ENCODE data around the gene CEP20. TPM values are rescaled to one million over a fixed set of nuclear protein-coding genes. Genes with fewer than 3 reads are reported as not detected.

The CEP20 gene
- total RNA-seq, 1 experiment from 2014 or later: 52.4 TPM

DNA sequence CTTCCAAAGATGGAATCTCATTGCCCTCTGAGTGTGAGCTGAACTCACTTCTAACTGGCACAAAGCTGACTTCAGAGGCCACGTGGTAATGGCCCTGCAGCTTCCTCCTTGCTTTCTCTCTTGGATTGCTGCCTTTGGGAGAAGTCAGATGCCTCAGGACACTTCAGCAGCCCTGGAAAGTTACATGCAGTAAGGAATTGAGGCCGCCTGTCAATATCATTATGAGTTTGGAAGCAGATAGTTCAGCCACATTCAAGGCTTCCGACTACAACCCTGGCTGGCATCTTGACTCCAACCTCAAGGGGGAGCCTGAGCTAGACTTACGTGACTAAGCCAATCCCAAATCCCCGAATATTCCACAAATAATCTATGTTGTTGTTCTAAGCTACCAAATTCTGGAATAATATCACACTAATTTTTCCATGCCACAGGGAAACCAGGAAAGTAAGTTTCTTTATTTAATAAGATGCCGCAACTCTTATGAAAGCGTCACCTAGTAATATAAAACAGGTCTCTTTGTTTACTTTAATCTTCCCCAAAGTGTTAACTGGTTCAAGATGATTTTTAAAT is 13.6 kb downstream of the CEP20 start:
- no TSS peak for BruUV-seq (replicated peaks)
- no peak overlapping the region for H3K4me3 Mint-ChIP-seq (ENCODE audit: low read depth, unreplicated experiment)
- no peaks in the 10 kb centered on the region for H3K9me3 Mint-ChIP-seq (ENCODE audit: low read depth, unreplicated experiment)
- no peak overlapping the region for H3K27ac Mint-ChIP-seq (ENCODE audit: unreplicated experiment)
- peaks cover 36% of the 10 kb centered on the region for H3K36me3 Mint-ChIP-seq (ENCODE audit: insufficient read depth, unreplicated experiment)
- CTCF ChIA-PET: interaction anchor here (0.6 to 1.8 kb wide), 10 partner anchors 13 to 253 kb away, joined by 3 to 8 read pairs (median 5); partner anchors contain the start of gene CEP20
- H3K4me1 Mint-ChIP-seq (ENCODE audit: low read depth, unreplicated experiment): peaks cover 16% of the 10 kb centered on the region
- intact Hi-C loops (cut with micrococcal nuclease; ENCODE audit: unreplicated experiment): loop anchor here (1.0 to 5.0 kb wide), 2 partner anchors 197 to 252 kb away; no protein-coding TSS in a partner anchor
- TF ChIP-seq, protein P1, sequence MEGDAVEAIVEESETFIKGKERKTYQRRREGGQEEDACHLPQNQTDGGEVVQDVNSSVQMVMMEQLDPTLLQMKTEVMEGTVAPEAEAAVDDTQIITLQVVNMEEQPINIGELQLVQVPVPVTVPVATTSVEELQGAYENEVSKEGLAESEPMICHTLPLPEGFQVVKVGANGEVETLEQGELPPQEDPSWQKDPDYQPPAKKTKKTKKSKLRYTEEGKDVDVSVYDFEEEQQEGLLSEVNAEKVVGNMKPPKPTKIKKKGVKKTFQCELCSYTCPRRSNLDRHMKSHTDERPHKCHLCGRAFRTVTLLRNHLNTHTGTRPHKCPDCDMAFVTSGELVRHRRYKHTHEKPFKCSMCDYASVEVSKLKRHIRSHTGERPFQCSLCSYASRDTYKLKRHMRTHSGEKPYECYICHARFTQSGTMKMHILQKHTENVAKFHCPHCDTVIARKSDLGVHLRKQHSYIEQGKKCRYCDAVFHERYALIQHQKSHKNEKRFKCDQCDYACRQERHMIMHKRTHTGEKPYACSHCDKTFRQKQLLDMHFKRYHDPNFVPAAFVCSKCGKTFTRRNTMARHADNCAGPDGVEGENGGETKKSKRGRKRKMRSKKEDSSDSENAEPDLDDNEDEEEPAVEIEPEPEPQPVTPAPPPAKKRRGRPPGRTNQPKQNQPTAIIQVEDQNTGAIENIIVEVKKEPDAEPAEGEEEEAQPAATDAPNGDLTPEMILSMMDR (IDR thresholded peaks at IDR 0.05; ENCODE audit: unreplicated experiment): peak; percentile 61
- DNase-seq: peak; percentile 68
- no peaks in the 10 kb centered on the region for H3K27me3 Mint-ChIP-seq (ENCODE audit: unreplicated experiment)

DNA sequence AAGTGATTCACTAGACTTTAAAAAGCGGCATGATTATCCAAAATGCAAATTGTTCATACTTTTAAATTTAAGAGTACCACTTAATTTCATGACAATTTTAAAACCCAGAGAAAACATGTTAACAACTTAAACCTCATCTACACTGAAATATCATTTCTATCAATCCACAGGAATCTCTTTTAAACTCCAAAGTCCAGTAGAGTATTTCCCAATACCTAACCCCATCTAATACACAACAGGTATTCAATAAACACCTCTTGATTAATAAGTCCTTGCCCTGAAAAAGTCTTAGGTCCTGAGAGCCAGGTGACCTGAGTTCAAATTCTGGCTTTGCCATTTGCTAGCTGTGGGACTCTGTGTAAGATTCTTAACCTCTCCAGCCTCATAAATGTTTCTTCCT is 14.7 kb downstream of the CEP20 start:
- H3K9me3 Mint-ChIP-seq (ENCODE audit: low read depth, unreplicated experiment): no peaks in the 10 kb centered on the region
- TF ChIP-seq, protein P1 (IDR thresholded peaks at IDR 0.05; ENCODE audit: unreplicated experiment): no peak
- no peak for DNase-seq
- H3K4me1 Mint-ChIP-seq (ENCODE audit: low read depth, unreplicated experiment): peaks cover 8% of the 10 kb centered on the region
- CTCF ChIA-PET: interaction anchor here (0.7 to 1.8 kb wide), 2 partner anchors 14 to 184 kb away, joined by 3 to 7 read pairs; no protein-coding TSS in a partner anchor
- H3K36me3 Mint-ChIP-seq (ENCODE audit: insufficient read depth, unreplicated experiment): peaks cover 30% of the 10 kb centered on the region
- H3K27ac Mint-ChIP-seq (ENCODE audit: unreplicated experiment): no peak overlapping the region
- no peak overlapping the region for H3K4me3 Mint-ChIP-seq (ENCODE audit: low read depth, unreplicated experiment)
- intact Hi-C loops (cut with micrococcal nuclease; ENCODE audit: unreplicated experiment): loop anchor here (5.0 kb wide), 1 partner anchor 199 kb away; no protein-coding TSS in a partner anchor
- no TSS peak for BruUV-seq (replicated peaks)
- no peaks in the 10 kb centered on the region for H3K27me3 Mint-ChIP-seq (ENCODE audit: unreplicated experiment)

DNA sequence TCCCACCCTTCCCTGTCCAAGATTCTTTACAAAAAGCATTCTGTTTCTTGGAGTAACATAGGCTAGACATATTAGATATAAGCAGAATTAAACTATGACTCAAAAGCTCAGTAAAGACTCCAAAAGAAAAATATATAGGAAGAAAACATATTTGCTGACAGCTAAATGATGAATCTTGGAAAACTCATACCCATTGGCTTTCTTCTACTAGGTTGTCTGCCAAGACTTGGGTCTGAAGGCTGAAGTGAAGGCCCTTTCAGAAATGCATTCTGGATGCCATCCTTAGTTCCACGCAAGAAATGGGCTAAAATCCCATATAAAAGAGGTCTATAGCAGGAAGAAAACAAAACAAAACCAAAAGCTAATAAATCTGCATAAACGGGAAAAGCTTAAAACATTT is 15.1 kb downstream of the CEP20 start:
- BruUV-seq (replicated peaks): no TSS peak
- no peaks in the 10 kb centered on the region for H3K9me3 Mint-ChIP-seq (ENCODE audit: low read depth, unreplicated experiment)
- DNase-seq: no peak
- intact Hi-C loops (cut with micrococcal nuclease; ENCODE audit: unreplicated experiment): loop anchor here (5.0 kb wide), 1 partner anchor 199 kb away; no protein-coding TSS in a partner anchor
- H3K27ac Mint-ChIP-seq (ENCODE audit: unreplicated experiment): no peak overlapping the region
- H3K4me1 Mint-ChIP-seq (ENCODE audit: low read depth, unreplicated experiment): peaks cover 7% of the 10 kb centered on the region
- H3K4me3 Mint-ChIP-seq (ENCODE audit: low read depth, unreplicated experiment): no peak overlapping the region
- H3K36me3 Mint-ChIP-seq (ENCODE audit: insufficient read depth, unreplicated experiment): peaks cover 29% of the 10 kb centered on the region
- no peaks in the 10 kb centered on the region for H3K27me3 Mint-ChIP-seq (ENCODE audit: unreplicated experiment)
- CTCF ChIA-PET: interaction anchor here (0.7 kb wide), 1 partner anchor 184 kb away, joined by 3 read pairs; no protein-coding TSS in a partner anchor
- TF ChIP-seq, protein P1 (IDR thresholded peaks at IDR 0.05; ENCODE audit: unreplicated experiment): no peak

DNA sequence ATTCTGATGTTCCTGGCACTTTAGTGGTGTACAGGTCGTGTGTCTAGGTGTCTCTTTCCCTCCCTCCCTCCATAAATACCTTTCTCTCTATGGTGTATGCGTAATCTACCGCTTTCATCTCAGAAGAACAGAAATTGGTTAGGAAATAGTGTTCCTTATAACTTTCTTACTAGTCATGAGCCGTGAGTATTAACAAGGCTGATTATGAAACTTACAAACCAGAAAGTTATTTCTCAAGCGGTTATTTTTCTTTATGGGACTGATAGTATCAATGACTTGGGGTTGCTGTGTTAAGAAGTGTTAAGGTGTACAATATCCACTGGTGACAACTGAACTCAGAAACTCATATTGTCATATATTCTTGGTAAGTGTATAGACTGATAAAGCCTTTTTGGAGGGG is 18.4 kb downstream of the CEP20 start:
- H3K27ac Mint-ChIP-seq (ENCODE audit: unreplicated experiment): no peak overlapping the region
- TF ChIP-seq, protein P1 (IDR thresholded peaks at IDR 0.05; ENCODE audit: unreplicated experiment): no peak
- intact Hi-C loops (cut with micrococcal nuclease; ENCODE audit: unreplicated experiment): loop anchor here (5.0 kb wide), 1 partner anchor 202 kb away; no protein-coding TSS in a partner anchor
- no TSS peak for BruUV-seq (replicated peaks)
- no peak for DNase-seq
- no peak overlapping the region for H3K4me3 Mint-ChIP-seq (ENCODE audit: low read depth, unreplicated experiment)
- H3K36me3 Mint-ChIP-seq (ENCODE audit: insufficient read depth, unreplicated experiment): peaks cover 35% of the 10 kb centered on the region
- no peaks in the 10 kb centered on the region for H3K9me3 Mint-ChIP-seq (ENCODE audit: low read depth, unreplicated experiment)
- CTCF ChIA-PET: no interaction called here
- peaks cover 6% of the 10 kb centered on the region for H3K4me1 Mint-ChIP-seq (ENCODE audit: low read depth, unreplicated experiment)
- no peaks in the 10 kb centered on the region for H3K27me3 Mint-ChIP-seq (ENCODE audit: unreplicated experiment)
